HCT116 (cell line): ENCODE data around the gene RFC4. TPM values are rescaled to one million over a fixed set of nuclear protein-coding genes. Genes with fewer than 3 reads are reported as not detected.

Experiments
- ATAC-seq: fragments of 200-7000 bp; cut with Tn5 transposase; 2 replicates; pipeline ENCODE4 v1.9.1; 2020; ENCODE audit warnings: mild to moderate bottlenecking, moderate library complexity
- BruUV-seq: library from RNA; stranded (reverse); fragments of 400-500 nt; replicated peaks from 2 replicates; lab custom pipeline; 2021; lab: Mats Ljungman, UMichigan
- CTCF ChIA-PET: fragments of 300-600 bp; sonication (Branson Sonifier 250); formaldehyde crosslinking; loops from one replicate; lab custom pipeline; 2021; ENCODE audit warnings: antibody characterized with exemption; lab: Charles Lee
- POLR2A ChIA-PET: fragments of 300-600, 350-600 bp; sonication (Branson Sonifier 250); formaldehyde crosslinking; loops from one replicate; lab custom pipeline; 2021; ENCODE audit warnings: antibody characterized with exemption; lab: Charles Lee
- RAD21 ChIA-PET, 2 experiments: fragments of 300-600 bp; sonication (Branson Sonifier 250); formaldehyde crosslinking; loops; one replicate each; lab custom pipeline; 2023; ENCODE audit warnings: low total read pairs in 2 of 2; ENCODE audit not compliant: uncharacterized antibody in 2 of 2, unreplicated experiment in 2 of 2, low non-redundant PET in 1 of 2; lab: Charles Lee
- DNase-seq: peaks from one replicate; pipeline ENCODE4 v3.0.0-alpha.2; 2010; ENCODE audit warnings: low read depth, low spot score
- H2AFZ ChIP-seq: fragments of 200-600 bp; shearing (Covaris generic), sonication (generic); 2 replicates; pipeline ENCODE4 v1.6.1; 2017; ENCODE audit warnings: low read depth, mixed run types, mixed read lengths, antibody characterized with exemption, low read length; ENCODE audit not compliant: poor library complexity, severe bottlenecking
- H3K27ac ChIP-seq: 2 replicates; pipeline ENCODE4 v1.5.1; 2012; ENCODE audit warnings: low read depth, low read length
- H3K27me3 ChIP-seq: fragments of 200-600 bp; sonication (generic); 2 replicates; pipeline ENCODE4 v1.6.1; 2016; ENCODE audit warnings: mixed run types, low read length, mixed read lengths; ENCODE audit not compliant: insufficient read depth
- H3K36me3 ChIP-seq, 2 experiments: fragments of 200-500 bp in 1 of 2; fragments of 200-600 bp in 1 of 2; sonication (Bioruptor generic) in 1 of 2; sonication (generic) in 1 of 2; 2 replicates each; pipeline versions ENCODE4 v1.5.1 to v1.6.1; 2014 to 2016; ENCODE audit warnings: low read length in 2 of 2, inconsistent platforms in 1 of 2, mixed read lengths in 1 of 2, mixed run types in 1 of 2; ENCODE audit not compliant: insufficient read depth in 2 of 2, control insufficient read depth in 1 of 2
- H3K4me1 ChIP-seq, 2 experiments: fragments of 200-600 bp in 1 of 2; sonication (generic) in 1 of 2; 2 replicates each; pipeline versions ENCODE4 v1.5.1 to v1.6.1; 2012 to 2017; ENCODE audit warnings: low read length in 2 of 2, inconsistent platforms in 1 of 2, mild to moderate bottlenecking in 1 of 2, mixed read lengths in 1 of 2, mixed run types in 1 of 2, moderate library complexity in 1 of 2; ENCODE audit not compliant: insufficient read depth in 2 of 2, control insufficient read depth in 1 of 2
- H3K4me2 ChIP-seq: fragments of 200-600 bp; sonication (generic); 2 replicates; pipeline ENCODE4 v1.6.1; 2017; ENCODE audit warnings: mixed run types, low read length, mixed read lengths
- H3K4me3 ChIP-seq, 2 experiments: fragments of 200-600 bp in 1 of 2; sonication (generic) in 1 of 2; replicated peaks in 1 of 2; 2 replicates each; pipeline ENCODE4 v1.5.1; 2011 to 2016; ENCODE audit warnings: low read length in 2 of 2, control low read depth in 1 of 2, low read depth in 1 of 2, mild to moderate bottlenecking in 1 of 2, mixed read lengths in 1 of 2, mixed run types in 1 of 2
- H3K79me2 ChIP-seq: fragments of 200-600 bp; sonication (generic); 2 replicates; pipeline ENCODE4 v1.6.1; 2017; ENCODE audit warnings: mild to moderate bottlenecking, mixed run types, low read length, moderate library complexity, mixed read lengths; ENCODE audit not compliant: insufficient read depth
- H3K9ac ChIP-seq: fragments of 200-600 bp; sonication (generic); 2 replicates; pipeline ENCODE4 v1.6.1; 2016; ENCODE audit warnings: low read length, mixed read lengths
- H3K9me2 ChIP-seq: fragments of 200-600 bp; sonication (generic), shearing (Covaris generic); 2 replicates; pipeline ENCODE4 v1.6.1; 2017; ENCODE audit warnings: mixed run types, mild to moderate bottlenecking, moderate library complexity; ENCODE audit not compliant: insufficient read depth
- H3K9me3 ChIP-seq, 2 experiments: fragments of 200-500 bp in 1 of 2; fragments of 200-600 bp in 1 of 2; sonication (Bioruptor generic) in 1 of 2; sonication (generic) in 1 of 2; 2 replicates each; pipeline ENCODE4 v1.6.1; 2014 to 2017; ENCODE audit warnings: low read length in 2 of 2, mixed read lengths in 2 of 2, inconsistent platforms in 1 of 2, low read depth in 1 of 2, mild to moderate bottlenecking in 1 of 2, mixed run types in 1 of 2, moderate library complexity in 1 of 2; ENCODE audit not compliant: control insufficient read depth in 1 of 2, insufficient read depth in 1 of 2
- H4K20me1 ChIP-seq: fragments of 200-600 bp; sonication (generic), shearing (Covaris generic); 2 replicates; pipeline ENCODE4 v1.6.1; 2017; ENCODE audit warnings: mixed run types, mild to moderate bottlenecking, moderate library complexity; ENCODE audit not compliant: insufficient read depth
- ATF3 ChIP-seq: IDR thresholded peaks from 2 replicates; pipeline ENCODE4 v1.6.1; 2012
- CEBPB ChIP-seq: IDR thresholded peaks from 2 replicates; pipeline ENCODE4 v1.6.1; 2012; ENCODE audit warnings: low read depth
- ELF1 ChIP-seq: IDR thresholded peaks from 2 replicates; pipeline ENCODE4 v1.6.1; 2012; ENCODE audit warnings: low read depth, borderline replicate concordance
- EZH2 ChIP-seq: fragments of 200-600 bp; sonication (generic); IDR thresholded peaks from 2 replicates; pipeline ENCODE4 v1.6.1; 2017; ENCODE audit warnings: antibody characterized with exemption, mixed run types
- FOSL1 ChIP-seq: IDR thresholded peaks from 2 replicates; pipeline ENCODE4 v1.6.1; 2012; ENCODE audit warnings: low read depth
- JUND ChIP-seq: IDR thresholded peaks from 2 replicates; pipeline ENCODE4 v1.6.1; 2012
- POLR2A ChIP-seq: IDR thresholded peaks from 2 replicates; pipeline ENCODE4 v1.7.0; 2011; ENCODE audit warnings: borderline replicate concordance; ENCODE audit not compliant: insufficient read depth, insufficient read length; ENCODE audit errors: extremely low read depth
- RAD21 ChIP-seq: IDR thresholded peaks from 2 replicates; pipeline ENCODE4 v1.6.1; 2012; ENCODE audit warnings: low read depth, mild to moderate bottlenecking
- REST ChIP-seq: IDR thresholded peaks from 2 replicates; pipeline ENCODE4 v1.6.1; 2012; ENCODE audit warnings: low read depth
- SIN3A ChIP-seq: IDR thresholded peaks from 2 replicates; pipeline ENCODE4 v1.6.1; 2012; ENCODE audit warnings: low read depth
- SP1 ChIP-seq: IDR thresholded peaks from 2 replicates; pipeline ENCODE4 v1.6.1; 2012; ENCODE audit warnings: low read depth
- TCF7L2 ChIP-seq: IDR thresholded peaks from 2 replicates; pipeline ENCODE4 v1.7.0; 2011; ENCODE audit warnings: borderline replicate concordance, inconsistent platforms; ENCODE audit not compliant: insufficient read depth, insufficient read length; ENCODE audit errors: extremely low read depth
- ZFX ChIP-seq: fragments of 450-650 bp; IDR thresholded peaks from 2 replicates; pipeline ENCODE4 v1.6.1; 2017
- ZNF274 ChIP-seq: fragments of 200-500 bp; sonication (Bioruptor generic); IDR thresholded peaks from 2 replicates; pipeline ENCODE4 v1.6.1; 2014; ENCODE audit warnings: mild to moderate bottlenecking, low read depth, low read length, inconsistent platforms
- intact Hi-C: fragments of 100-400 bp; cut with micrococcal nuclease; formaldehyde crosslinking; loops from 2 replicates; pipeline ENCODE4 v1.10.0; 2022
- total RNA-seq: library from RNA; stranded (reverse); gene quantifications from one replicate; pipeline ENCODE4 v1.2.1, GENCODE V29; 2021; ENCODE audit not compliant: unreplicated experiment
- TF ChIP-seq, protein P1 (sequence below): IDR thresholded peaks from 2 replicates; pipeline ENCODE4 v1.6.1; 2011; ENCODE audit warnings: mild to moderate bottlenecking, low read length, moderate library complexity; ENCODE audit not compliant: insufficient replicate concordance; ENCODE audit errors: extremely low read depth
- TF ChIP-seq, protein P2 (sequence below): IDR thresholded peaks from 2 replicates; pipeline ENCODE4 v1.6.1; 2012

RFC4 gene
- total RNA-seq, 1 experiment from 2014 or later = 86.2 TPM

GRCh38 chr3:186750316-186750715 is 56.0 kb downstream of the RFC4 start (continued):
- no peak for TF ChIP-seq REST
- no peak for TF ChIP-seq ZNF274
- no peak for TF ChIP-seq SP1
- no peak for TF ChIP-seq TCF7L2

GRCh38 chr3:186746008-186746407 is 60.3 kb downstream of the RFC4 start:
- Histone ChIP-seq H3K27me3 (no peaks in the 10 kb centered on the region), H3K4me3 (no peak overlapping the region), H3K27ac (peak overlapping the region; percentile 9), H3K4me1 (peaks cover 0 to 15% of the 10 kb centered on the region in 2 experiments; a peak in 2 of 4 replicates), H4K20me1 (no peaks in the 10 kb centered on the region), H2AFZ (no peak overlapping the region), H3K36me3 (no peaks in the 10 kb centered on the region), H3K9ac (0 out of 2 replicates have a peak overlapping the region, but pooled peaks have one; percentile 31), H3K9me2 (no peaks in the 10 kb centered on the region), H3K79me2 (no peaks in the 10 kb centered on the region), H3K4me2 (peak overlapping the region; percentile 40), H3K9me3 (no peaks in the 10 kb centered on the region)
- DNase-seq = peak; percentile 60
- RAD21 ChIA-PET = no interaction called here
- no TSS peak for BruUV-seq
- POLR2A ChIA-PET = no interaction called here
- peak; percentile 93 for ATAC-seq
- intact Hi-C loops = no loop called here
- CTCF ChIA-PET = no interaction called here
- TF ChIP-seq EZH2 (no peak), REST (no peak), JUND (no peak), ATF3 (no peak), SP1 (peak; percentile 33; the same call in 1 of the 2 replicates), TCF7L2 (no peak), FOSL1 (no peak), ZFX (no peak), ELF1 (peak; percentile 54; the same call in 1 of the 2 replicates), SIN3A (no peak), POLR2A (no peak), CEBPB (no peak), RAD21 (no peak), ZNF274 (no peak)
- TF ChIP-seq, protein P1, sequence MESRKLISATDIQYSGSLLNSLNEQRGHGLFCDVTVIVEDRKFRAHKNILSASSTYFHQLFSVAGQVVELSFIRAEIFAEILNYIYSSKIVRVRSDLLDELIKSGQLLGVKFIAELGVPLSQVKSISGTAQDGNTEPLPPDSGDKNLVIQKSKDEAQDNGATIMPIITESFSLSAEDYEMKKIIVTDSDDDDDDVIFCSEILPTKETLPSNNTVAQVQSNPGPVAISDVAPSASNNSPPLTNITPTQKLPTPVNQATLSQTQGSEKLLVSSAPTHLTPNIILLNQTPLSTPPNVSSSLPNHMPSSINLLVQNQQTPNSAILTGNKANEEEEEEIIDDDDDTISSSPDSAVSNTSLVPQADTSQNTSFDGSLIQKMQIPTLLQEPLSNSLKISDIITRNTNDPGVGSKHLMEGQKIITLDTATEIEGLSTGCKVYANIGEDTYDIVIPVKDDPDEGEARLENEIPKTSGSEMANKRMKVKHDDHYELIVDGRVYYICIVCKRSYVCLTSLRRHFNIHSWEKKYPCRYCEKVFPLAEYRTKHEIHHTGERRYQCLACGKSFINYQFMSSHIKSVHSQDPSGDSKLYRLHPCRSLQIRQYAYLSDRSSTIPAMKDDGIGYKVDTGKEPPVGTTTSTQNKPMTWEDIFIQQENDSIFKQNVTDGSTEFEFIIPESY = no peak
- TF ChIP-seq, protein P2, sequence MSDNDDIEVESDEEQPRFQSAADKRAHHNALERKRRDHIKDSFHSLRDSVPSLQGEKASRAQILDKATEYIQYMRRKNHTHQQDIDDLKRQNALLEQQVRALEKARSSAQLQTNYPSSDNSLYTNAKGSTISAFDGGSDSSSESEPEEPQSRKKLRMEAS = peak; percentile 82
